SK-N-SH (cell line): Measurements from ENCODE around the gene GRM8. TPM values are rescaled to one million over a fixed set of nuclear protein-coding genes. Genes with fewer than 3 reads are reported as not detected.

Experiments used
- CTCF ChIA-PET: fragments of 300-600, 350-600 bp; formaldehyde crosslinking; extraction: SDS; loops from one replicate; lab custom pipeline; 2021; lab: Yijun Ruan, JAX
- POLR2A ChIA-PET: fragments of 350-600 bp; sonication (Branson Sonifier 250); formaldehyde crosslinking; extraction: SDS; loops from one replicate; lab custom pipeline; 2020; ENCODE audit warnings: antibody characterized with exemption, inconsistent platforms; lab: Yijun Ruan, JAX
- DNase-seq: peaks from one replicate; pipeline ENCODE4 v3.0.0; 2012
- H2AFZ ChIP-seq: fragments of 200-600 bp; sonication (generic); 2 replicates; pipeline ENCODE4 v1.8.1; 2016; ENCODE audit warnings: antibody characterized with exemption, mild to moderate bottlenecking, low read depth
- H3F3A ChIP-seq: fragments of 200-600 bp; sonication (generic); replicated peaks from 2 replicates; pipeline ENCODE3; 2016; ENCODE audit warnings: antibody characterized with exemption, mild to moderate bottlenecking; ENCODE audit not compliant: insufficient read depth
- H3K27ac ChIP-seq, 2 experiments: fragments of 200-500 bp in 1 of 2; fragments of 200-600 bp in 1 of 2; sonication (Bioruptor generic) in 1 of 2; sonication (generic), shearing (Covaris generic) in 1 of 2; 2 replicates each; pipeline versions ENCODE4 v1.5.1 to v1.6.1; 2014 to 2016; ENCODE audit warnings: low read depth in 2 of 2, inconsistent platforms in 1 of 2, low read length in 1 of 2, mild to moderate bottlenecking in 1 of 2, mixed read lengths in 1 of 2
- H3K27me3 ChIP-seq: fragments of 200-600 bp; sonication (generic), shearing (Covaris generic); 2 replicates; pipeline ENCODE4 v1.6.1; 2016; ENCODE audit warnings: mixed run types; ENCODE audit not compliant: insufficient read depth
- H3K36me3 ChIP-seq, 2 experiments: fragments of 200-500 bp in 1 of 2; fragments of 200-600 bp in 1 of 2; sonication (Bioruptor generic) in 1 of 2; sonication (generic) in 1 of 2; replicated peaks in 1 of 2; 2 replicates each; pipeline versions ENCODE3 to v1.5.1; 2014 to 2016; ENCODE audit warnings: low read length in 1 of 2, mild to moderate bottlenecking in 1 of 2; ENCODE audit not compliant: insufficient read depth in 2 of 2, control insufficient read depth in 1 of 2
- H3K4me1 ChIP-seq, 2 experiments: fragments of 200-500 bp in 1 of 2; fragments of 200-600 bp in 1 of 2; sonication (Bioruptor generic) in 1 of 2; sonication (generic), shearing (Covaris generic) in 1 of 2; 2 replicates each; pipeline versions ENCODE4 v1.5.1 to v1.6.1; 2014 to 2016; ENCODE audit warnings: low read depth in 1 of 2, low read length in 1 of 2, mixed run types in 1 of 2; ENCODE audit not compliant: insufficient read depth in 2 of 2, control insufficient read depth in 1 of 2
- H3K4me2 ChIP-seq: fragments of 200-600 bp; sonication (generic), shearing (Covaris generic); 2 replicates; pipeline ENCODE4 v1.6.1; 2017; ENCODE audit warnings: mixed run types
- H3K4me3 ChIP-seq, 2 experiments: fragments of 200-500 bp in 1 of 2; fragments of 200-600 bp in 1 of 2; sonication (Bioruptor generic) in 1 of 2; sonication (generic), shearing (Covaris generic) in 1 of 2; 2 replicates each; pipeline versions ENCODE4 v1.5.1 to v1.8.1; 2014 to 2016; ENCODE audit warnings: low read depth in 2 of 2, inconsistent platforms in 1 of 2, low read length in 1 of 2, mild to moderate bottlenecking in 1 of 2, mixed read lengths in 1 of 2, moderate library complexity in 1 of 2
- H3K79me2 ChIP-seq: fragments of 200-600 bp; sonication (generic); 2 replicates; pipeline ENCODE4 v1.8.1; 2017; ENCODE audit warnings: mild to moderate bottlenecking; ENCODE audit not compliant: insufficient read depth
- H3K9ac ChIP-seq: fragments of 200-600 bp; sonication (generic); 2 replicates; pipeline ENCODE4 v1.6.1; 2017; ENCODE audit warnings: mixed run types
- H3K9me2 ChIP-seq: fragments of 200-600 bp; sonication (generic); 2 replicates; pipeline ENCODE4 v1.6.1; 2017; ENCODE audit warnings: mixed run types
- H3K9me3 ChIP-seq: fragments of 200-600 bp; sonication (generic); 2 replicates; pipeline ENCODE4 v1.6.1; 2017; ENCODE audit warnings: mixed run types, mild to moderate bottlenecking, moderate library complexity
- H4K20me1 ChIP-seq: fragments of 200-600 bp; sonication (generic); 2 replicates; pipeline ENCODE4 v1.6.1; 2017; ENCODE audit warnings: mild to moderate bottlenecking, mixed run types; ENCODE audit not compliant: insufficient read depth
- CHD2 ChIP-seq: fragments of 150-350 bp; IDR thresholded peaks from 2 replicates; pipeline ENCODE4 v1.6.1; 2018; ENCODE audit warnings: low read length; ENCODE audit not compliant: partially characterized antibody
- ELF1 ChIP-seq: IDR thresholded peaks from 2 replicates; pipeline ENCODE4 v1.4.0; 2012
- EP300 ChIP-seq, 2 experiments: IDR thresholded peaks; 2 replicates each; pipeline versions ENCODE4 v1.4.0 to v1.6.1; 2012; ENCODE audit warnings: borderline replicate concordance in 1 of 2, low read depth in 1 of 2, low read length in 1 of 2
- EZH2phosphoT487 ChIP-seq: fragments of 200-600 bp; sonication (generic); IDR thresholded peaks from 2 replicates; pipeline ENCODE4 v1.6.1; 2017; ENCODE audit warnings: low read depth, mixed run types, mild to moderate bottlenecking, antibody characterized with exemption, moderate library complexity, borderline replicate concordance
- FOSL2 ChIP-seq: IDR thresholded peaks from 2 replicates; pipeline ENCODE4 v1.4.0; 2012; ENCODE audit warnings: low read depth, mild to moderate bottlenecking, moderate library complexity, borderline replicate concordance
- GABPA ChIP-seq: IDR thresholded peaks from 2 replicates; pipeline ENCODE4 v1.4.0; 2012; ENCODE audit warnings: low read depth, mild to moderate bottlenecking
- GATA2 ChIP-seq: sonication (generic); formaldehyde crosslinking; IDR thresholded peaks from 2 replicates; pipeline ENCODE4 v1.5.0; 2020; ENCODE audit warnings: mild to moderate bottlenecking, missing genetic modification reagents
- IRF3 ChIP-seq: fragments of 150-350 bp; IDR thresholded peaks from 2 replicates; pipeline ENCODE4 v1.6.1; 2016; ENCODE audit warnings: mild to moderate bottlenecking, low read depth, low read length
- JUND ChIP-seq: IDR thresholded peaks from 2 replicates; pipeline ENCODE4 v1.4.0; 2012
- MAX ChIP-seq: IDR thresholded peaks from 2 replicates; pipeline ENCODE4 v1.4.0; 2012; ENCODE audit warnings: low read depth
- MXI1 ChIP-seq: IDR thresholded peaks from 2 replicates; pipeline ENCODE4 v1.6.1; 2012; ENCODE audit warnings: mild to moderate bottlenecking, low read depth, low read length, improper control_type of control experiment
- NRF1 ChIP-seq: IDR thresholded peaks from 2 replicates; pipeline ENCODE4 v1.6.1; 2012; ENCODE audit warnings: low read depth, mild to moderate bottlenecking, low read length
- POLR2AphosphoS5 ChIP-seq: IDR thresholded peaks from 2 replicates; pipeline ENCODE4 v1.6.1; 2012; ENCODE audit warnings: low read depth, low read length
- RCOR1 ChIP-seq: fragments of 150-350 bp; IDR thresholded peaks from 2 replicates; pipeline ENCODE4 v1.6.1; 2017; ENCODE audit warnings: antibody characterized with exemption, low read length
- RFX5 ChIP-seq: IDR thresholded peaks from 2 replicates; pipeline ENCODE4 v1.6.1; 2012; ENCODE audit warnings: mild to moderate bottlenecking, improper control_type of control experiment, low read length
- SIN3A ChIP-seq: IDR thresholded peaks from 2 replicates; pipeline ENCODE4 v1.6.1; 2012; ENCODE audit warnings: low read depth, mild to moderate bottlenecking, low read length, moderate library complexity, borderline replicate concordance
- SMC3 ChIP-seq: IDR thresholded peaks from 2 replicates; pipeline ENCODE4 v1.6.1; 2012; ENCODE audit warnings: low read depth, low read length, improper control_type of control experiment
- TAF1 ChIP-seq: IDR thresholded peaks from 2 replicates; pipeline ENCODE4 v1.6.1; 2012; ENCODE audit warnings: low read depth, mild to moderate bottlenecking, low read length, moderate library complexity, borderline replicate concordance
- TCF12 ChIP-seq: IDR thresholded peaks from 2 replicates; pipeline ENCODE4 v1.4.0; 2012
- TEAD4 ChIP-seq: IDR thresholded peaks from 2 replicates; pipeline ENCODE4 v1.4.0; 2012; ENCODE audit warnings: mild to moderate bottlenecking, borderline replicate concordance; ENCODE audit not compliant: insufficient read depth
- USF2 ChIP-seq: fragments of 150-350 bp; IDR thresholded peaks from 2 replicates; pipeline ENCODE4 v1.6.1; 2017; ENCODE audit warnings: antibody characterized with exemption, low read length, low read depth, borderline replicate concordance
- YY1 ChIP-seq: IDR thresholded peaks from 2 replicates; pipeline ENCODE4 v1.4.0; 2012; ENCODE audit warnings: low read depth, mild to moderate bottlenecking
- ZBTB33 ChIP-seq: IDR thresholded peaks from 2 replicates; pipeline ENCODE4 v1.4.0; 2012; ENCODE audit warnings: low read depth, borderline replicate concordance
- polyA plus RNA-seq, 3 experiments: library from polyadenylated mRNA; depleted of rRNA; stranded (reverse); fragments of >200 nt; gene quantifications; 2 replicates each; pipeline ENCODE4 v1.2.3, GENCODE V29; 2012
- TF ChIP-seq, protein P1 (sequence below): fragments of 200-600 bp; sonication (generic); IDR thresholded peaks from 2 replicates; pipeline ENCODE4 v1.6.1; 2017; ENCODE audit warnings: antibody characterized with exemption, mild to moderate bottlenecking, moderate library complexity
- TF ChIP-seq, protein P2 (sequence below): IDR thresholded peaks from 2 replicates; pipeline ENCODE4 v1.4.0; 2012; ENCODE audit warnings: low read depth, borderline replicate concordance

The GRM8 gene
- polyA plus RNA-seq, 1 of the 3 experiments (the other 2 are of a cell fraction), result 0.10 TPM

GRCh38 chr7:126843883-126844282, 408.9 kb downstream of the GRM8 start:
- POLR2A ChIA-PET, result no interaction called here
- CTCF ChIA-PET, result interaction anchor here (0.6 to 1.9 kb wide), 4 partner anchors 11 to 847 kb away, joined by 3 to 8 read pairs (median 6); no protein-coding TSS in a partner anchor
- no peaks in the 10 kb centered on the region for H3K79me2 ChIP-seq
- H2AFZ ChIP-seq, result no peak overlapping the region
- H4K20me1 ChIP-seq, result no peaks in the 10 kb centered on the region
- no peak for DNase-seq
- peak overlapping the region in 1 of 2 experiments; percentile 22; a peak in 1 of 4 replicates for H3K27ac ChIP-seq
- no peaks in the 10 kb centered on the region for H3K9me3 ChIP-seq
- no peaks in the 10 kb centered on the region for H3K27me3 ChIP-seq
- peaks cover 0 to 22% of the 10 kb centered on the region in 2 experiments; a peak in 2 of 4 replicates for H3K4me1 ChIP-seq
- no peak overlapping the region for H3K4me2 ChIP-seq
- no peaks in the 10 kb centered on the region for H3K9me2 ChIP-seq
- no peaks in the 10 kb centered on the region for H3F3A ChIP-seq
- H3K4me3 ChIP-seq, result no peak overlapping the region
- no peak overlapping the region for H3K9ac ChIP-seq
- H3K36me3 ChIP-seq, result no peaks in the 10 kb centered on the region
- TF ChIP-seq EZH2phosphoT487 (no peak), EP300 (IDR thresholded peaks at IDR 0.05; ENCODE audit: borderline replicate concordance in 1 of 2, low read depth in 1 of 2, low read length in 1 of 2) (peak in 1 of 2 experiments; percentile 66; a peak in 2 of 4 replicates), ZBTB33 (no peak), RCOR1 (peak; percentile 81), TCF12 (peak; percentile 34), MXI1 (no peak), SMC3 (no peak), RFX5 (no peak), YY1 (no peak), GABPA (no peak), TEAD4 (no peak), IRF3 (no peak), CHD2 (no peak), ELF1 (no peak), FOSL2 (no peak), JUND (no peak), GATA2 (CRISPR knock-in tag) (peak; percentile 62; the same call in 1 of the 2 replicates), SIN3A (no peak), MAX (no peak), TAF1 (no peak), NRF1 (no peak), USF2 (no peak), POLR2AphosphoS5 (no peak)
- TF ChIP-seq, protein P1, sequence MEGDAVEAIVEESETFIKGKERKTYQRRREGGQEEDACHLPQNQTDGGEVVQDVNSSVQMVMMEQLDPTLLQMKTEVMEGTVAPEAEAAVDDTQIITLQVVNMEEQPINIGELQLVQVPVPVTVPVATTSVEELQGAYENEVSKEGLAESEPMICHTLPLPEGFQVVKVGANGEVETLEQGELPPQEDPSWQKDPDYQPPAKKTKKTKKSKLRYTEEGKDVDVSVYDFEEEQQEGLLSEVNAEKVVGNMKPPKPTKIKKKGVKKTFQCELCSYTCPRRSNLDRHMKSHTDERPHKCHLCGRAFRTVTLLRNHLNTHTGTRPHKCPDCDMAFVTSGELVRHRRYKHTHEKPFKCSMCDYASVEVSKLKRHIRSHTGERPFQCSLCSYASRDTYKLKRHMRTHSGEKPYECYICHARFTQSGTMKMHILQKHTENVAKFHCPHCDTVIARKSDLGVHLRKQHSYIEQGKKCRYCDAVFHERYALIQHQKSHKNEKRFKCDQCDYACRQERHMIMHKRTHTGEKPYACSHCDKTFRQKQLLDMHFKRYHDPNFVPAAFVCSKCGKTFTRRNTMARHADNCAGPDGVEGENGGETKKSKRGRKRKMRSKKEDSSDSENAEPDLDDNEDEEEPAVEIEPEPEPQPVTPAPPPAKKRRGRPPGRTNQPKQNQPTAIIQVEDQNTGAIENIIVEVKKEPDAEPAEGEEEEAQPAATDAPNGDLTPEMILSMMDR, result no peak
- TF ChIP-seq, protein P2, sequence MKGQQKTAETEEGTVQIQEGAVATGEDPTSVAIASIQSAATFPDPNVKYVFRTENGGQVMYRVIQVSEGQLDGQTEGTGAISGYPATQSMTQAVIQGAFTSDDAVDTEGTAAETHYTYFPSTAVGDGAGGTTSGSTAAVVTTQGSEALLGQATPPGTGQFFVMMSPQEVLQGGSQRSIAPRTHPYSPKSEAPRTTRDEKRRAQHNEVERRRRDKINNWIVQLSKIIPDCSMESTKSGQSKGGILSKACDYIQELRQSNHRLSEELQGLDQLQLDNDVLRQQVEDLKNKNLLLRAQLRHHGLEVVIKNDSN, result no peak
